Gastroesophageal sphincter (tissue), 4 donors: Measurements from ENCODE around the gene PNMT. TPM values are rescaled to one million over a fixed set of nuclear protein-coding genes. Genes with fewer than 3 reads are reported as not detected.
A peak's percentile ranks its signal among the peaks of the same experiment; 100 is the strongest.

Experiments
- ATAC-seq: fragments of 150-250 bp; one replicate; pipeline ENCODE4 v1.9.1; 2016; ENCODE audit warnings: mild to moderate bottlenecking, moderate library complexity
- H3K27ac ChIP-seq, 4 donors: fragments of 200-600 bp; sonication (generic) in 3 of 4; 1 replicate in 3 of 4; 2 replicates in 1 of 4; pipeline ENCODE4 v1.5.1; 2016 to 2019
- H3K27me3 ChIP-seq: fragments of 200-600 bp; sonication (generic); one replicate; pipeline ENCODE4 v1.5.1; 2019
- H3K36me3 ChIP-seq, 2 donors: fragments of 200-600 bp; sonication (generic); one replicate each; pipeline ENCODE4 v1.5.1; 2019; ENCODE audit warnings: control low read depth in 1 of 2
- H3K4me1 ChIP-seq, 3 donors: fragments of 200-600 bp; sonication (generic); 1 replicate in 2 of 3; 2 replicates in 1 of 3; pipeline ENCODE4 v1.5.1; 2016 to 2019; ENCODE audit warnings: control low read depth in 2 of 3
- H3K4me3 ChIP-seq, 2 donors: fragments of 200-600 bp; sonication (generic); one replicate each; pipeline ENCODE4 v1.5.1; 2019; ENCODE audit warnings: mild to moderate bottlenecking in 1 of 2, moderate library complexity in 1 of 2
- H3K9me3 ChIP-seq, 3 donors: fragments of 200-600 bp; sonication (generic); one replicate each; pipeline ENCODE4 v1.5.1; 2017 to 2019; ENCODE audit warnings: control low read depth in 2 of 3
- EP300 ChIP-seq: sonication (generic); formaldehyde crosslinking; IDR thresholded peaks from one replicate; pipeline ENCODE4 v1.6.1; 2017; ENCODE audit warnings: antibody characterized with exemption, mild to moderate bottlenecking
- POLR2A ChIP-seq, 2 donors: fragments of 450-650 bp; IDR thresholded peaks; one replicate each; pipeline ENCODE4 v1.6.1; 2017; ENCODE audit warnings: antibody characterized with exemption in 2 of 2, mild to moderate bottlenecking in 2 of 2, moderate library complexity in 1 of 2
- POLR2AphosphoS5 ChIP-seq: sonication (generic); formaldehyde crosslinking; IDR thresholded peaks from one replicate; pipeline ENCODE4 v1.6.1; 2017; ENCODE audit warnings: antibody characterized with exemption
- WGBS, 2 donors: methylation state at CpG; one replicate each; pipeline ENCODE4 v1.1.5; 2018; ENCODE audit warnings: low coverage in 1 of 2; 5-methylcytosine and 5-hydroxymethylcytosine counted together
- total RNA-seq, 4 donors: library from RNA; depleted of rRNA; stranded (reverse); fragments of >200 nt; gene quantifications; one replicate each; pipeline ENCODE4 v1.1.0, GENCODE V29; 2016
- TF ChIP-seq, protein P1 (sequence below), 4 experiments: fragments of 200-600 bp in 2 of 4; fragments of 450-650 bp in 2 of 4; sonication (generic) in 1 of 4; IDR thresholded peaks; one replicate each; pipeline ENCODE4 v1.5.1; 2017 to 2019; ENCODE audit warnings: antibody characterized with exemption in 4 of 4, mild to moderate bottlenecking in 2 of 4, moderate library complexity in 2 of 4

PNMT gene
- total RNA-seq, 4 donors from 2014 or later, result 6.7 to 11.7 (median 7.5) TPM

GRCh38 chr17:39669897-39670735 is 1.9 kb downstream of the PNMT start:
- H3K4me3 ChIP-seq, result peak overlapping the region in 1 of 2 donors; percentile 55
- ATAC-seq, result no peak
- no peaks in the 10 kb centered on the region for H3K36me3 ChIP-seq
- H3K4me1 ChIP-seq, result peaks cover 0 to 53% (median 27%) of the 10 kb centered on the region in 3 donors
- WGBS, 2 donors, result 83 to 89% methylated on average over 5 to 11 of the region's 23 CpGs
- H3K27ac ChIP-seq, result no peak overlapping the region
- H3K27me3 ChIP-seq, result peaks cover 69% of the 10 kb centered on the region
- no peaks in the 10 kb centered on the region for H3K9me3 ChIP-seq
- TF ChIP-seq POLR2A (IDR thresholded peaks at IDR 0.05), result no peak
- no peak for TF ChIP-seq POLR2AphosphoS5
- TF ChIP-seq, protein P1, sequence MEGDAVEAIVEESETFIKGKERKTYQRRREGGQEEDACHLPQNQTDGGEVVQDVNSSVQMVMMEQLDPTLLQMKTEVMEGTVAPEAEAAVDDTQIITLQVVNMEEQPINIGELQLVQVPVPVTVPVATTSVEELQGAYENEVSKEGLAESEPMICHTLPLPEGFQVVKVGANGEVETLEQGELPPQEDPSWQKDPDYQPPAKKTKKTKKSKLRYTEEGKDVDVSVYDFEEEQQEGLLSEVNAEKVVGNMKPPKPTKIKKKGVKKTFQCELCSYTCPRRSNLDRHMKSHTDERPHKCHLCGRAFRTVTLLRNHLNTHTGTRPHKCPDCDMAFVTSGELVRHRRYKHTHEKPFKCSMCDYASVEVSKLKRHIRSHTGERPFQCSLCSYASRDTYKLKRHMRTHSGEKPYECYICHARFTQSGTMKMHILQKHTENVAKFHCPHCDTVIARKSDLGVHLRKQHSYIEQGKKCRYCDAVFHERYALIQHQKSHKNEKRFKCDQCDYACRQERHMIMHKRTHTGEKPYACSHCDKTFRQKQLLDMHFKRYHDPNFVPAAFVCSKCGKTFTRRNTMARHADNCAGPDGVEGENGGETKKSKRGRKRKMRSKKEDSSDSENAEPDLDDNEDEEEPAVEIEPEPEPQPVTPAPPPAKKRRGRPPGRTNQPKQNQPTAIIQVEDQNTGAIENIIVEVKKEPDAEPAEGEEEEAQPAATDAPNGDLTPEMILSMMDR (IDR thresholded peaks at IDR 0.05), result no peak
- no peak for TF ChIP-seq EP300

DNA sequence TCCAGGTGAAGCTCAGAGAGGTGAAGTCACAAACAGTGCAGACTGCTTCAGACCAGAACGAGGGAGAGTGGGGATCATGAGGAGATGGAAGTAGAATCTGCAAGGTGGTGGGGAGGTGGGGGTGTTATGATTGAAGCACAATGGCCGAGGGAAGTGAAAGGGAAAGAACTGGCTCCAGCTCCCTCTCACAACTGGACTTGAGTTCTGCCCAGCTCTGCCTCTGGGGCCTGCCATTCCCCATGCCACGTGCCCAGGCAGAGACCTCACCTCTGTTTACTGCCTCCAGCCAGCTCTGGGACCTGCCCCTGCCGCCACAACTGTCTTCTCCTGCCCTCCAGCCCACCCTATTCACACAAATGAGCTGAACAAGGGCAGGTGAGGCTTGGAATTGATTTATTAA is 2.5 kb downstream of the PNMT start:
- H3K27me3 ChIP-seq, result peaks cover 63% of the 10 kb centered on the region
- no peak overlapping the region for H3K4me3 ChIP-seq
- no peaks in the 10 kb centered on the region for H3K36me3 ChIP-seq
- ATAC-seq, result no peak
- H3K27ac ChIP-seq, result no peak overlapping the region
- no peaks in the 10 kb centered on the region for H3K9me3 ChIP-seq
- WGBS, 2 donors, result 46 to 54% methylated on average over 4 of the region's 4 CpGs
- peaks cover 0 to 53% (median 28%) of the 10 kb centered on the region in 3 donors for H3K4me1 ChIP-seq
- no peak for TF ChIP-seq POLR2A (IDR thresholded peaks at IDR 0.05)
- TF ChIP-seq, protein P1 (IDR thresholded peaks at IDR 0.05), result no peak
- TF ChIP-seq POLR2AphosphoS5, result no peak
- no peak for TF ChIP-seq EP300

DNA sequence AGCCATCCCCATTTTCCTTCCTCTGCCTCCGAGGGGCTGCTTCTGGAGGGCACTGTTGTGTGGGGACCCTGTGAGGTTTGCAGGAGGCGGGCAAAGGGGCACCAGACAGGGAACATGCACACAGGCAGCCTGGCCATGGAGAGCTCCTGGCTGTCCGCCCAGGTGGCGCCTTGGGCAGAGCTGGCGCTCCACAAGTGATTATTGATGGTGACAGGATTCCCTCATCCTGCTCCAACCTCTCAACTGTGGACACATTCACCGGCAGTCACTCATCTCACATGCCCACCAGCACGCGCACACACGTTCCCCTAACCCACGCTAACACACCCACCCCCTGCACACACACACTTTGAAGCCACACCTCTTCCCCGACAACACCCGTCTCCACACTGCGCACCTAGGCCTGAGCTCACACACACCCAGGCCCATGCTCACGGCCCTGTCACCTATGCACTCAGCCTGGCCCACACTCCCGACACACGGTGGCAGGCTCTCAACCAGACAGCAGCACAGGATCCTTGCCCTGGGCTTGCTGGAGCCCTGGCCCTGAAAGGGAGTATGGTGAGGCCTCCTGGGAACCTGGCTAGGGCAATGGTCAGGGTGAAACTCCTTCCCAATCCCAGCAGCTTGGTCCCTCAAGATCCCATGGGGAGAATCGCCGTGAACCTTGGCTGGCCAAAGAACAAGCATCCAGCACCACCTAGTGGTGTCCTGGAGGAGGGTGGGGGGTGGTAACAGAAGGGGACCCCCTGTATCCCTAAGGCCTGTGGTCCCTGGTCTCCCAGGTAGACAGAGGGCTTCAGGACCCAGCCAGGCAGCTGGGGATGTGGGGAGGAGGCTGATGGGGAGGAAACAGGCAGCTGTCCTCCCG is 3.6 kb downstream of the PNMT start:
- H3K4me1 ChIP-seq, result peaks cover 0 to 53% (median 24%) of the 10 kb centered on the region in 3 donors
- no peak overlapping the region for H3K27ac ChIP-seq
- ATAC-seq, result no peak
- H3K36me3 ChIP-seq, result no peaks in the 10 kb centered on the region
- TF ChIP-seq, protein P1 (IDR thresholded peaks at IDR 0.05), result peak in 3 of 4 experiments; percentile 9 to 55 (median 26)
- TF ChIP-seq EP300, result no peak
- TF ChIP-seq POLR2AphosphoS5, result no peak
- no peak for TF ChIP-seq POLR2A (IDR thresholded peaks at IDR 0.05)
- H3K4me3 ChIP-seq, result no peak overlapping the region
- peaks cover 51% of the 10 kb centered on the region for H3K27me3 ChIP-seq
- no peaks in the 10 kb centered on the region for H3K9me3 ChIP-seq
- 20 to 65% methylated on average over 2 to 15 of the region's 19 CpGs for WGBS, 2 donors

- Histone ChIP-seq H3K27me3 (peaks cover 43% of the 10 kb centered on the region), H3K9me3 (no peaks in the 10 kb centered on the region), H3K4me1 (peaks cover 0 to 53% (median 19%) of the 10 kb centered on the region in 3 donors), H3K27ac (no peak overlapping the region), H3K36me3 (no peaks in the 10 kb centered on the region), H3K4me3 (no peak overlapping the region)
- no peak for ATAC-seq
- WGBS, 2 donors, result 70 to 83% methylated on average over 2 to 7 of the region's 15 CpGs
- no peak for TF ChIP-seq POLR2A (IDR thresholded peaks at IDR 0.05)
- TF ChIP-seq POLR2AphosphoS5, result no peak
- TF ChIP-seq, protein P1 (IDR thresholded peaks at IDR 0.05), result no peak
- no peak for TF ChIP-seq EP300
Measured at GRCh38 chr17:39672522-39673334, 4.5 kb downstream of the PNMT start.
